NK-92 (cell line): ENCODE measurements around the gene ABCC4.

Experiments used
- DNase-seq: peaks from one replicate; lab custom pipeline; 2025; ENCODE audit not compliant: unreplicated experiment; lab: John Stamatoyannopoulos, UW

Gene ABCC4

DNA sequence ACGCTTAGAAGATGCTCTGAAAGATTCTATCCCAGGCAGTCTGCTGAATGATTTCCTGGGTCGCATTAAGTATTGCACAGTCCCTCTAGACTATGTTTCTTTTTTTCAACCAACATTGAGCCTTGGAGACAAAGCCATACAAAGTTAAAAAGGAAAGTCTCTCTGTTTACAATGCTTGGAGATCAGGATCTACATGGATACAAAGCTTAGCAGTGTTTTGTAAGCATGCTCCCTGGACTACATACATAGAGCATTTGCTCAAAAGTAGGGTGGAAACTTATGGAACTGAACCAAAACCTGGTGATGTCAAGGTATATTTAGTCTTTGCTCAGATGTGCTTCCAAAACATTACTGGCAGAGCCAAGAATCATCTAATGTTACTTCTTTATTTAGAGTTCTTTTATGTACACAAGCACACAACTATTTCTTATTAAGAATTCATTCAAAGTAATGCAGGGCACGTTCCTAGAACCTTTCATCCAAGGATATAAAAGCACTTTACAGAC is 241.2 kb downstream of the ABCC4 start:
- no peak for DNase-seq

DNA sequence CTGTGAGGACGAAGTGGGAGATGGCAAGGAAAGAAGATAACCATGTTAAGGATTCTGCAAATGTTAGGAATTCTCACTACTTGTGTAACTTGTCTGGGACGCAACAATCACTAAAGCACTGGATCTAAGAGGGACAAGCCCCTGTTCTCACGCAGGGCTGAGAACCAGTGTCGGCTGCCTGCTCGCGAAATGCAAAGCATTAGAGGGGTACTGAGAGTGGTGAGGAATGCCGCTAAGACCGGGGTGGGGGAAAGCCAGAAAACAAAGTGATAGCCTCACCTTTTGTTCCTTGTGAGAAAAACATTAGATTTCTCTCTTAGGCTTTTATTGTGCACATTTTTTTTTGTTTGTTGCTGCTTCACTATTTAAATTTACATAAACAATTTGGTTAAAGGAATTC is 241.9 kb downstream of the ABCC4 start:
- DNase-seq, result no peak

DNA sequence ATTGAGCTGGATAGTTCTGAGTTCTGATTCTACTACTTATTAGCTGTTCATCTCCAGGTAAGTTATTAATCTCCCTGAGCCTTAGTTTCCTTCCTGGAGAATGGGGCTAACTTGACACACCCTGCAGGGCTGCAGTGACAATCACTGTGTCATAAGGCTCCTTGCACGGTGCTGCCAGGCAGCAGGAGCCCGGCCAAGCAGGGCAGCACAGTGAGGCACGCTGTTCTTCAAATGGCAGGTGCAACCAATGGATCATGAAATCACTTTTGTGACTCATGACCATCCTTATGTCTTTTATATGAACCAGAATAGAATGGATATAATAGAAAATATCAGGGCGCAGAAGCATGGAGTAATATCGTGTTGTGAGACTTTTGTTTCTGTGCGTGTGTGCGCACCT is 242.6 kb downstream of the ABCC4 start:
- no peak for DNase-seq

DNA sequence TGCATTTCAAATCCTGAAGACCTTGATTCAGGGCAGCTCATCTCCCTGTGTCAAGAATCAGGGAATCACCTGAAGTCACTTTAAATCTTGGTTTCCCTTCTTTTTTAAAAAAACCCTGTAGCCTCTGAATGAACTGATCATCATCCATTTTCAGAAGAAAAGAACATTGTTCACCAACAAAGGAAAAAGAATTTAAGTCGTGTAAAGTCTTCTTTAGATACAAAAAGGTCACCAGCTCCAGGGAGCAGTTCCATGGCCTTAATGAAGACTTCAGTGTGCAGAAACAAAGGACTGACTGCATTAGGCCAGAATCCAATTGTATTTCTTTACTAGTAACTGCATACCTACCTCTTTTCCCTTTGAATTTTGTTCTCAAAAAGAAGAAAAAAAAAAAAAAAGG is 245.0 kb downstream of the ABCC4 start:
- no peak for DNase-seq

DNA sequence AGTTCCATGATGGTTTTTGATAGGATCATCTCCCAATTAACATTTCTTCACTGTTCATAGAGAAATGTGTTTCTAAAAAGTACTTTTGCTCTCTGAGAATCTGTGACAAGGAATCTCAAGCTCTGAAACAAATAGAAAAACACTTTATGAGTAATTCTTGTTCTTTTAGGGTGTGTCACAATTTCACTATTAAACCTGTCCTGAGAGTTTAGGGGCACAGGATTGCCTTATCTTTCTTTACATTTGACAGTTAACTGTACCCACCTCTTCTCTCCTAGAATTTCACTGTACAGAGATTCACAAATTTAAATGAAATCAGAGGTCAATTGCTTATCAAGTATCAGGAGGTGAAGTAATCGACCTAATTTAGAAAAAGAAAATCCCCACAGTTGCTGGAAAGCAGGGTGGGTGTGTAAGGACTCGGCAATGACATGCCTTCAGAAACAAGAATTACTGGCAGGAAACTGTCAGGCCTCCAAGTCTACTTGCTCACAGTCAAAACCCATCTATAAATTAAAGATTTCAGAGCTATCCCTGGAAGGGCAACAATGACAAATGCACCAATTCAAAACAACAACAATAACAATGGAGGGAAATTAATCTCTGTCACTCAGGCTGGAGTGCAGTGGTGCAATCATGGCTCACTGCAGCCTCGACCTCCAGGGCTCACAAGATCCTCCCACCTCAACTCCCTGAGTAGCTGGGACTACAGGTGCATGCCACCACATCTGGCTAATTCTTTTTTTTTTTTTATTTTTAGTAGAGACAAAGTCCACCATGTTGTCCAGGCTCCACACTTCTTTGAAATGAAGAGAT is 250.2 kb downstream of the ABCC4 start:
- DNase-seq, result no peak

DNA sequence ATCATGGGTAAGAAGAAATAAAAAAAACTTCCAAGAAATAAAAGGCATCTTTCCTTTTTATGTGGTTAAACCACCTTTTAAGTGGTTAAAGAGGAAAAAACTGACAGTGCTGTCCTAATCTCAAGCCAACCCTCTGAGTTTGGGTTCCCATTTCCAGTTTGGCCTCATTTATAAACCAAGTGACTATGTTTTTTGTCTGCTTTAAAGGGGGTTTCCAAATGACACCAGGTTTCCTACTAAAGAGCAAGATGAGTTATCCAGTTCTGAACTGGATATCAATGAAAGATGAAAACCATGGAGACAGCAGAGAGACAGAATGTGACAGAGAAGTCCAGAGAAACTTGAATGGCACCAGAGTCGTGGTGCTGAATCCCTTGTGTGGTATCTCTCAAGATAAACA is 251.5 kb downstream of the ABCC4 start:
- no peak for DNase-seq

DNA sequence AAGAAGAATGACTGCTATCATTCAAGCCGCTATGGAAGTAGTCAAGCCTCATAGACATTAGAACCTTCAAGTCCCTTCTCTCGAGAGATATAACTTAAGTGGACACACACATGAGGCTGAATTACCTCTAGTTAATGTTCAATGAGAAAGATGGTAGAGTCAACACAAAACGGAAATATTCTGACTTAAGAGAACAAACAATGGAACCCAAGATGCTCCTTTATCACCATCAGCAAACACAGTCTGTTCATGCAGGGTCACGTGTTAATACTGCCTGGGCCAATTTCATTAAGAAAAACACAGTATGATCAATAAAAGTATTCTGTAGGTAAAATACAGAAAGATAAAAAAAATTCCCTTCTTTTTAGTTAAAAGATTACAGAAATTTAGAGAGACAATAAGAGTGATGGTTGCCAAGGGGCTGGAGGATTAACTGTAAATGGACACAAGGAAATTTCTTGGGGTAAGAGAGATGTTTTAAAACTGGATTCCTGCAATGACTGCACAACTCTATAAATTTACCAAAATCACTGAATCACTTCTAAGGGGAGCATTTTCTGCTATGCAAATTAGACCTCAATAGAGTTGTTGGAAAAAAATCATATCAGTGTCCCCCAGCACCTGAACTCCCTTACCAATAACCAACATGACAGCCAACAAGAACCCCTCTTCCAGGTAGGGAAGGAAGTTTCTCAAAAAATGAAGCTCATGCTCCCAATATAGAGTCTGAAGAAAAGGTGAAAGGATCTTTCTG is 256.6 kb downstream of the ABCC4 start:
- DNase-seq, result no peak

DNA sequence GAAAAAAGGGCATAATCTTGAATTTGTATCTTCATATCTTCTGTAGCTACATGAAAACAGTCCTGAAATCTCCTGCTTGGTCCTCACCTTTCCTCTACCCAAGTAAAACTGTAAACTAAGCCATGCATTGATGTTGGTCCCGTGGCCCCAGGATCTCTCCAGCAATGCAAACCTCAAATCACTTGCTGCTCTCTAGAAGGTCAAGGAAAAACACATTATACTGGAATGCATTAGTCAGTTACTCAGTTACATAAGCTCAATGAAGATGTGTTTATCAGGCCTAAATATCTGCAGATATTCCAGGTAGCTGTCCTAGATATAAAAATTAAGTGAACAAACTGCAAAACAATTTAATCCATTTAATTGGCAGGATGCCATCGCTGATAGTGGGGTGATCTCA is 261.8 kb downstream of the ABCC4 start:
- no peak for DNase-seq

DNA sequence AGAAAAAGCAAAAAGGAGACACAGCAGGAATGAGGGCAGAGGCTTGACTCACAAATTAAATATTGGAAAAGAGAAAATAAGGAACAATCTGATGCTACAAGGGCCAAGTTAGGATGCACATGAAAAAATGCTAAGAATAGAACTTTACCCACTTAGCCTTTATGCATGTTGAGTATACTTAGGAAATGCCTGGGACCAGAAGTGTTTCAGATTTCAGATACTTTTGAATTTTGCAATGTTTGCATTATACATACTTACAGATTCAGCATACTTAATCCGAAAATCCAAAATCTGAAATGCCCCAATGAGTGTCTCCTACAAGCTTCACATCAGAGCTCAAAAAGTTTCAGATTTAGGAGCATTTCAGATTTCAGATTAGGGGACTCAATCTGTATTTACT is 262.3 kb downstream of the ABCC4 start:
- no peak for DNase-seq

DNA sequence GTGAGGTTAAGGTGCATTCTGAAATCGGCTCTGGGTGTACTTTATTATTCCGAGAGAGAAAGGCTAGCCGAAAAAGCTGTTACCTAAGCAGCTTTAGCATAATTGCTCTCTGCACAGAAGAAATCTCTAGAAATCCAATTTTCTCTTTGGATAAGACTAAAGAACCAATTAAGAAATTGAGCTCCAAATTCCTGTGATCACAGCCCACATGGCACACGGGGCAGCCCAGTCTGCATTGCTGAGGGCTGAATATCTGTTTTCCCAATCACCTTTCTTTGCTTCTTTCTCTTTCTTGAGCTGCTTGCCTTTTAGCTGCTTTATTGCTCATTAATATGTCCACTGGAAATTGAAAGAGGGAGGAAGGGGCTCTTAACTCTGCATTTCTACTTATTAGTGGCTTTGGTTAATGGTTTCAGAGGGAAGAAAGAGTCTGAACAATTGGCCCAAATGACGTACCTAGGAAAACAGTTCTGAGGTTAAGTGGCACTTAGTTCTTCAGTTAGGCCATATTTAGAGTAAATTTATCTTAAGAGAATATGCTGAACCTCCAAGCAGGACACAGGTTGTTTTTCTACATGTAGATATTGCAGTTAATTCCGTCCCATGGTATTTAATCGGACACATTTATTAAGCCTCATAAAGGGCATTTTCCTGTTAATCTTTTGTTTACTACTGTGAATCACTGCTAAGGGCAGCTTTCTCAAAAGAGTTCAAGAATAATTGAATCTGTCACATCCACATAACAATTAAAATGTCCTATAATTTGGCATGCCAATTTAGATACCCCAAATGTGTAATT is 265.7 kb downstream of the ABCC4 start:
- no peak for DNase-seq

DNA sequence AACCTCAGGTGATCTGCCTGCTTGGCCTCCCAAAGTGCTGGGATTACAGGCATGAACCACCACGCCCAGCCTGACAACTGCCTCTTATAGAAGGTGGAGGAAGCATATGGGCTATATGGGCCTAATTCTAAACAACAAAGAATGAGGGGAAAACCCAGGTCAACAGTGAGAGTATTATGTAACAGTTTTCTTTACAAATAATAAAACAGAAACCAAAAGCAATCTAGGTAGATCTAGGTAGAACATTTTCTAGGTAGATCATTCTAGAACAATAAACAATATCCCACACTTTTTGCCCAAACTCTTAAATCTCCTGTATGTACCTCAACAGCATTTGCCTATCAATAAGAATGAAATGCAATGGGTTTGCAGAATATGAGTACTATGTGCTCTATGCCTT is 267.4 kb downstream of the ABCC4 start:
- no peak for DNase-seq

DNA sequence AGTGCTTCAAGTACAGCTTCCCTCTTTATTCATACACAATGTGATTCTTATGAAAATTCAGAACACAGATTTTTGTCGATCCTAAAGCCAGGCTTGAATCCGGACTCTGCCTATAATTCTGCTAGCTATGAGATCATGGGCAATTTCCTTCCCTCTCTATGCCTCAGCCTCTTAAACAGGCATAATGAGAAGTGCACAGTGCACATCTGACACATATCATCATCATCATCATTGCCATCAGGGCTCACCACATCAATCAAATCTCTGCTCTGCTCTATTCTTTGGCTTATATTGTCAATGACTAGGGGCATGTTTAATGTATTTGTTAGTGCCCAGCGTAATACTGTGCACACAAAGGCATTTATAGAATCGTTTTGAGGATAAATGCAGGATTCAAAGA is 269.1 kb downstream of the ABCC4 start:
- DNase-seq, result no peak

DNA sequence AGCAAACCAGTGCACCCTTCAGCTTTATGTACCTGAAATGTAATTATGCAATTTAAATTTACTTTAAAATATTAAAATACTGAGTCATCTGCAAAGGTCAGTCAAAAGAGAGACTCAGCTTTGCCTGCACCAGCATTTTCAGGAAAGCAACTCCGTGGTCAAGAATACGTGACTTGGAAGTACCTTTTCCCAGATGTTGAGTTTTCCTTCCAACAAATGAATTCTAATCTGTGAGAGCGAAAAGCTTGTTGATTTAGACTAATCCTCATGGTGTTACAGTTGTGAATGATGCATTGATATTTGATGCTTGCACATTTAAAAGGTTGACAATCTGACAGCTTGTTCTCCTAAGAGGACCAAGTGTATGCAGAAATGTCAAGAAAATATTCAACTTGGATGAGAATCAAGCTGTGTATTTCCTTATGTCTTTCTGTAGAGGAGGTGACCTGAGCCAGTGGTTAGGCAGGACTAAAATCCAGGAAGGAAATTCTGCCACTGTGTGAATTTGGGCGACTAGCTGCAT is 270.4 kb downstream of the ABCC4 start:
- DNase-seq, result no peak

DNA sequence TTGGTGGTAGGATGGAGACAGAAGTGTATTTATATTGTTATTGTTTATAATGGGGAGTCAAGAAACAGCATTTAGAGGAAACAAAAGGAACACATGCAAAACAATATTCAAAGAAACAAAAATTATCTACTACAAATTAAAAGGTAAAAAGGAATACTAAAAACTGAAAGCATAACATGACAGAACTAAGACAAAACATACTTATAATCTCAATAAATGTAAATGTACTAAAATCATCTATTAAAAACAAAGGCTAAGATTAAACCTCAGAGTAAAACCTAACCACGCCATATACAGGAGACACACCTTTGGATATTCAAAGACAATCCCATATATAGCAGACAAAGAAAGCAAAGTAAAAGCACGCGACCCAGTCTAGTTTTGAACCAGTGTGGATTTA is 273.6 kb downstream of the ABCC4 start:
- no peak for DNase-seq

DNA sequence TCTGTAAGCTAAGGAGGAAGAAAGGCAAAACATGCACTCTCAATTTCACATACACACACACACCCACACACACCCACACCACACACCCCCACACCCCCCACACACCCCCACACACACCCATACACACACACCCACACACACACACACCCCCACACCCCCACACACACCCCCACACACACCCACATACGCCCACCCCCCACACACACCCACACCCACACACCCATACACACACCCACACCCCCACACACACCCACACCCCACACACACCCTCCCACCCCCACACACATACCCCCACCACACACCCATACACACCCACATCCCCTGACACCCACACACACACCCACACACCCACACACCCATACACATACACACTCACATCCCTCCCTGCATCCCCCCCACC is 276.1 kb downstream of the ABCC4 start:
- DNase-seq, result no peak

DNA sequence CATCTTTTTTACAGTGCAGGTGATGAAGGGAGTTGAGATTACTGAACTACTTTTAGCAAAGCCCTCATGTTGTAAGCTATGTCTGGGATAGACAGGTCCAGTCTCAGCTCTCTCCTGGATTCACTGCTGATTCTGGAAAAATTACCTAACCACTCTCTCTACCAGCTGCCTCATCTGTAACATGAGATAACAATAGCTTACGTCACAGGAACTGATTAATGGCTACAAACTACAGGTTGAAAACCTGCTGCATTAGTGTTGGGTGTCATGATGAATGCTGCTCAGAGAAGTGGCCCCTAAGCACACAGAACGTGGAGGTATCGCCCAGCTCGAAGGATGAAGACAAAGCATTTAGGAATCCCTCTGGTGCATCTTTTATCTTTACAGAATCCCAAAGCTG is 277.8 kb downstream of the ABCC4 start:
- no peak for DNase-seq

DNA sequence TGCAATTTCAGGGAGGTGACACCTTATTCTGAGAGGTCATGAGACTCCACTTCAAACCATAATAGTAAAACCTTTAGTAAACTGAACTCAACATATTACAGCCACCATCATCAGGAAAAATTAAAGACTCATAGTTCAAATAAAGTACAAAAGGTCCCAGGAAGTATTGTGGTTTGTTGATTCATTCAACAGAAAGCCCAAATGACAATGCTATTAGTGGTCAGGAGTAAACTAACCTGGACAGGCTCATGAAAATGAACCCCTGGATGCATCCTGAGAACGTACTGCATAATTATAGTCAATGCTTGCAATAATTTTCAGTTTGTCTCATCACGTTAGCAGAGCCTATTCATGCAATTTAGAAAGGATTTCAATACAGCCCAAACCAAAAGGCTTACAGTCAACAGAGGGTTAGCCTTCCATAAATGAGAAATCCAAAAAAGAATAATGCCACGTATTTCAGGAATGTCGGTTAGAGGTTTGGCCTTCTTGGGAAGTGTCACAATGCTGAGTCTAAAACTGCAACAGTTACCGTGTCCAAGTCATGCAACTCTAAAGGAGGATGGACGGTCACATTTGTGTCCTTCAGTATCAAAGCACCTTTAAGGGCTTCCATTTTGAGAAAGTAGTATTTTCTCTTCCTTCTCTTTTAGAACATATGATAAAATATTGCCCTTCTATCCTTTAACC is 280.8 kb downstream of the ABCC4 start:
- DNase-seq, result no peak

DNA sequence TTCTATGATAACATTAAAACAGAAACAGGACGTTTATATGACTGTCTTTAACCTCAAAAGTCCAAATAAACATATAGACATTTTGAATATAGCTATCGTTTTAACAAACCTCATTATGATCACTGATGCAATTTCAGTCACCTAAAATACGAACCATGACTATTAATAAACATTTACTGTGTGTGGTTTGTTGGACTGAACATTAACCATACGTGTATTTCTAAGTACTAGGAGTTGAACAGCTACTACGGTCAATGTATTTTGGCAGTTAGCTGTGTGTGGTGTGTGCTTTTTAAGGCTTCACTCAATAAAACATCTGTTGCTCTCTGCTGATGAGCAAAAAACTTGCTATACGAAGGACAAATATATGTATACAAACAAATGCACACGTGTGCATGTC is 281.4 kb downstream of the ABCC4 start:
- no peak for DNase-seq

DNA sequence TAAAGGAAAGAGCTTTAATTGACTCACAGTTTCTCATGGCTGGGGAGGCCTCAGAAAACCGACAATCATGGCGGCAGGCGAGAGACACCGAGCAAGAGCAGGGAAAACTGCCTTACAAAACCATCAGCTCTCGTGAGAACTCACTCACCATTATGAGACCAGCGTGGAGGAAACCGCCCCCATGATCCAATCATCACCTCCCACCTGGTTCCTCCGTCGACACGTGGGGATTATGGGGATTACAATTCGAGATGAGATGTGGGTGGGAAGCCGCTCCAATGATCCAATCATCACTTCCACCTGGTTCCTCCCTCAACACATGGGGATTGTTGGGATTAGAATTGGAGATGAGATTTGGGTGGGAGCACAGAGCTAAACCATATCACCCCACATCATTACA is 293.9 kb downstream of the ABCC4 start:
- no peak for DNase-seq

DNA sequence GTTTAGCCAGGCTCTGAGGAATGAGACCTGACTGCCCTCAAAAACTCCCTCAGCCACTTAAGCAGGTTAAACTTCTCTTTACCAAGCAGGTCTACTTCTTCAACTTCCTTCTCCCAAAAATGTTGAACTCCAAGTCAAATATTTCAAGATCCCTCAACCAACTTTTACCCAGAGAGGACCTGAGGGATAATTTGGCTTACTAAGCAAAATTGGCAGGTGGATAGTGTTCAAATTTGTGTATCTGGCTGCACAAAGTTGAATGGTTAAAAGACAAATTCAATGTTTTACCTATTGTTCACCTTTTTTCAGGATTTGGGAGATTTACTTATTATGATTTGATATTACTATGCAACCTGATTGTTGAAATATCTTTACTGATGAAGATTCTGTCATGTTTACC is 296.0 kb downstream of the ABCC4 start:
- DNase-seq, result no peak
